WI38 (cell line): Measurements from ENCODE around the gene ZSCAN22.

Experiments
- H3K4me3 ChIP-seq: 2 replicates; pipeline ENCODE4 v1.5.1; 2011; ENCODE audit warnings: low read depth, mild to moderate bottlenecking, control low read depth, low read length
- TF ChIP-seq, protein P1 (sequence below): IDR thresholded peaks from 2 replicates; pipeline ENCODE4 v1.5.1; 2012; ENCODE audit warnings: low read depth, mild to moderate bottlenecking, control low read depth, low read length

Gene ZSCAN22

DNA sequence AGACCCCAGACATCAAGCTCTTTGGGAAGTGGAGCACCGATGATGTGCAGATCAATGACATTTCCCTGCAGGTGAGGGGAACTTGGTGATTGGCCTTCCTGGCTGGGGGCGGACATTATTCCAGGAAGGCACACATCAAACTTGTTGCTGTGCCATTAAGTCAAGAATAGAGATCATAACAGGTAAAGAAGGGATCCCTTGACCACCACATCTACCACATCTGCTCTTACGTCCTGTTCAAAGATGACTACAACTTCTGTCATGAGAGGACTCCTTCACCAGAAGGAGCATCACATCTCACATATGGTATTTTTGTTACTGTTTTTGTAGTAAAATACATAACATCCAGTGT lies 61.4 kb downstream of the ZSCAN22 start:
- peak overlapping the region; percentile 97 for H3K4me3 ChIP-seq
- TF ChIP-seq, protein P1, sequence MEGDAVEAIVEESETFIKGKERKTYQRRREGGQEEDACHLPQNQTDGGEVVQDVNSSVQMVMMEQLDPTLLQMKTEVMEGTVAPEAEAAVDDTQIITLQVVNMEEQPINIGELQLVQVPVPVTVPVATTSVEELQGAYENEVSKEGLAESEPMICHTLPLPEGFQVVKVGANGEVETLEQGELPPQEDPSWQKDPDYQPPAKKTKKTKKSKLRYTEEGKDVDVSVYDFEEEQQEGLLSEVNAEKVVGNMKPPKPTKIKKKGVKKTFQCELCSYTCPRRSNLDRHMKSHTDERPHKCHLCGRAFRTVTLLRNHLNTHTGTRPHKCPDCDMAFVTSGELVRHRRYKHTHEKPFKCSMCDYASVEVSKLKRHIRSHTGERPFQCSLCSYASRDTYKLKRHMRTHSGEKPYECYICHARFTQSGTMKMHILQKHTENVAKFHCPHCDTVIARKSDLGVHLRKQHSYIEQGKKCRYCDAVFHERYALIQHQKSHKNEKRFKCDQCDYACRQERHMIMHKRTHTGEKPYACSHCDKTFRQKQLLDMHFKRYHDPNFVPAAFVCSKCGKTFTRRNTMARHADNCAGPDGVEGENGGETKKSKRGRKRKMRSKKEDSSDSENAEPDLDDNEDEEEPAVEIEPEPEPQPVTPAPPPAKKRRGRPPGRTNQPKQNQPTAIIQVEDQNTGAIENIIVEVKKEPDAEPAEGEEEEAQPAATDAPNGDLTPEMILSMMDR = no peak
